ENCODE results near the gene WWOX.

- TF ChIP-seq CTCF (conservative IDR thresholded peaks at IDR 0.05; ENCODE audit: low read depth, low read length) (no peak), RFX5 (IDR thresholded peaks at IDR 0.05; ENCODE audit: low read depth, low read length) (no peak), RAD21 (IDR thresholded peaks at IDR 0.05; ENCODE audit: low read length) (no peak), POLR2A (IDR thresholded peaks at IDR 0.05; ENCODE audit: low read depth, low read length) (no peak)
These were observed 457.0 kb downstream of the WWOX start for GRCh38 chr16:78556421-78556820.
